Fibroblast of mammary gland (primary cell): Measurements from ENCODE around the gene PRSS53.
A peak's percentile ranks its signal among the peaks of the same experiment; 100 is the strongest.

Source experiments
- DNase-seq: peaks from one replicate; pipeline ENCODE4 v3.0.0-alpha.2; 2010; ENCODE audit warnings: low read depth
- H3K4me3 ChIP-seq: 2 replicates; pipeline ENCODE4 v1.5.1; 2011; ENCODE audit warnings: low read depth, mild to moderate bottlenecking, low read length, moderate library complexity; ENCODE audit not compliant: control insufficient read depth
- TF ChIP-seq, protein P1 (sequence below): conservative IDR thresholded peaks from 2 replicates; pipeline ENCODE4 v1.5.1; 2011; ENCODE audit warnings: low read depth, low read length, inconsistent platforms; ENCODE audit not compliant: control insufficient read depth, insufficient read depth

Gene PRSS53

DNA sequence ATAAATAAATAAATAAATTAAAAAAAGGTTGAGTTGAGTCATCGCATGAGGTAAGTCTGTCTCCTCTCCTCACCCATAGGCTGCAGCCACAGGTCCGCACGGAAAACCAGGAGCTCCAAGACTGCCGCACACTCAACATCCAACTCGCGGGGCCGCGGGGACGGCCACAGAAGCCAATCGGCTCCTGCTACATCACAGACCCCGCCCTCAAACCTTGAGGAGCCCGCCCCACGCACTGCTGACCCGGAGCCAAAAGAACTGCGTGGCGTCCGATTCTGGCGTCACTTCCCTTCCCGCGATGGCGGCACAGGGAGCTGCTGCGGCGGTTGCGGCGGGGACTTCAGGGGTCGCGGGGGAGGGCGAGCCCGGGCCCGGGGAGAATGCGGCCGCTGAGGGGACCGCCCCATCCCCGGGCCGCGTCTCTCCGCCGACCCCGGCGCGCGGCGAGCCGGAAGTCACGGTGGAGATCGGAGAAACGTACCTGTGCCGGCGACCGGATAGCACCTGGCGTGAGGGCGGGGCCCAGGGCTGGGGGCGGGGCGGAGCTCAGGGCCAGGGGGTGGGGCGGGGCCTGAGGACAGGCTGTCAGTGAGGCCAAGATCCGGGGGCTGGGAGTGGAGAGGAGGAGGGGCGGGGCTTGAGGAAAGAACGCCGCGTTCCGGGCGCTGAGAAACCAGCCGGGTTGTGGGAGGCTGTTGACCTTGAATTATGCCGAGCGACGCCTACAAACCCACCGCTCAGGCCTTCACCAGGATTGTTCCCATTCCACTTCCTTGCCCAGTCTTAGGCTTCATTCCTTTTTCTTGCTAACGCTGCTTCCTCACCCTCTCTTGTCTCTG is 28.9 kb upstream of the PRSS53 start, which contains the start of gene KAT8:
Gene KAT8 (plus strand): TSS at position 281 of the 839 bp plus-strand sequence. CDS start 18 bp downstream, at position 299.
- TF ChIP-seq, protein P1, sequence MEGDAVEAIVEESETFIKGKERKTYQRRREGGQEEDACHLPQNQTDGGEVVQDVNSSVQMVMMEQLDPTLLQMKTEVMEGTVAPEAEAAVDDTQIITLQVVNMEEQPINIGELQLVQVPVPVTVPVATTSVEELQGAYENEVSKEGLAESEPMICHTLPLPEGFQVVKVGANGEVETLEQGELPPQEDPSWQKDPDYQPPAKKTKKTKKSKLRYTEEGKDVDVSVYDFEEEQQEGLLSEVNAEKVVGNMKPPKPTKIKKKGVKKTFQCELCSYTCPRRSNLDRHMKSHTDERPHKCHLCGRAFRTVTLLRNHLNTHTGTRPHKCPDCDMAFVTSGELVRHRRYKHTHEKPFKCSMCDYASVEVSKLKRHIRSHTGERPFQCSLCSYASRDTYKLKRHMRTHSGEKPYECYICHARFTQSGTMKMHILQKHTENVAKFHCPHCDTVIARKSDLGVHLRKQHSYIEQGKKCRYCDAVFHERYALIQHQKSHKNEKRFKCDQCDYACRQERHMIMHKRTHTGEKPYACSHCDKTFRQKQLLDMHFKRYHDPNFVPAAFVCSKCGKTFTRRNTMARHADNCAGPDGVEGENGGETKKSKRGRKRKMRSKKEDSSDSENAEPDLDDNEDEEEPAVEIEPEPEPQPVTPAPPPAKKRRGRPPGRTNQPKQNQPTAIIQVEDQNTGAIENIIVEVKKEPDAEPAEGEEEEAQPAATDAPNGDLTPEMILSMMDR, result no peak
- DNase-seq, result peak; percentile 97

DNA sequence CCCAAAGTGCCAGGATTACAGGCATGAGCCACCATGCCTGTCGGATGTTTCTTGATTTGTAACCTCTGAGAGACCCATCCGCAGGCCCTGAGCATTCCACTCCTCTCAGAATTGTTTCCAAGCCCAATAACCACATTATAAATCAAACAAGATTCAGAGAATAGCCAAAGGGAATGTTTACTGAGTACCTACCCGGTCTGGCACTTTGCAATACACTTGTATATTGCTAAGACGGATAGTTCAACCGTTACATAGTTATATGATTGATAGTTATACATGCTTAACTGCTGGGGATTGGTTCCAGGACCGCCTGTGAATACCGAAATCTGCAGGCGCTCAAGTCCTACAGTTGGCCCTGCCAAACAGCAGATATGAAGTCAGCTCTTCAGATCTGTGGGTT is 25.7 kb upstream of the PRSS53 start:
- no peak overlapping the region for H3K4me3 ChIP-seq
- TF ChIP-seq, protein P1, result no peak
- peak; percentile 24 for DNase-seq

More for the DNA sequence above, 28.9 kb upstream of the PRSS53 start, which contains the start of gene KAT8:
- peak within 1 kb of the TSS; percentile 87 for H3K4me3 ChIP-seq

DNA sequence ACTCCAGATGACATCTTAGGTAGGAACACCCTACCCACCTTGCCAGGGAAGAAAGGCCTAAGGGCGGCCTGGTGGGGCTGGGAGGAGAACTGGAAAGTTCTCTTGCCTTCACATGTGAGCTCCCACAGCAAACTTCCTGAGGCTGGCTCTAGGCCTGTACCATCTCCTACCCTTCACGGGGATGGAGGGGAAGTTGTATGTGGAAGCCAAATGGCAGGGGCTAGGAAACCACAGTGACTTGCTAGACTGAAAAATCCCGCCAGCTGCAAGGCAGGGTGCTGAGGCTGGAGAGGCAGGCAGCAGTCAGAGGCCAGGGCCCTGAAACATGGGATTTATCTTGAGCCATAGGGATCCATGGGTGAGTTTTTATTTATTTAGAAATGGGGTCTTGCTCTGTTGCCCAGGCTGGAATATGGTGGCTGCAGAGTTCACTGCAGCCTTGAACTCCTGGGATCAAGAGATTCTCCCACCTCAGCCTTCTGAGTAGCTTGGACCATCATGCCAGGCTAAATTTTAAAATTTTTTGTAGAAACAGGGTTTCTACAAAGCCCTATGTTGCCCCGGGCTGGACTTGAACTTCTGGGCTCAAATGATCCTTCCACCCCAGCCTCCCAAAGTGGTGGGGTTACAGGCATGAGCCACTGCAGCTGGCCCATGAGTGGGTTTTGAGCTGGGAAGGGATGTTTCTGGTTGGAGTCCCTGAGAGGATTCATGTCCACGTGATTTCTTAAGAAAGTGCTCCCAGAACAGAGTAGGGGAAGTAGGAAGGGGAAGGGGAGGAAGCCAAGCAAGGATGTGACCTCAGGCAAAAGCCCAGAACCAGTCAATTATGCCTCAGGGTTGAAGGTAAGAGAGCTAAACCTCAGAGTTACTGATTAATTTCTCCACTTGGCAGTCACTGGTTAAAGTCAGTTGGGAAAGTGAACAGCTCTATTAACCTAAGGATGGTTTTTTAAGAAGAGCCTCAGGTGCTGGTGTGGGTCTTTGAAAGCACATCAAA is 24.7 kb upstream of the PRSS53 start:
- TF ChIP-seq, protein P1, result no peak
- no peak overlapping the region for H3K4me3 ChIP-seq
- DNase-seq, result no peak

DNA sequence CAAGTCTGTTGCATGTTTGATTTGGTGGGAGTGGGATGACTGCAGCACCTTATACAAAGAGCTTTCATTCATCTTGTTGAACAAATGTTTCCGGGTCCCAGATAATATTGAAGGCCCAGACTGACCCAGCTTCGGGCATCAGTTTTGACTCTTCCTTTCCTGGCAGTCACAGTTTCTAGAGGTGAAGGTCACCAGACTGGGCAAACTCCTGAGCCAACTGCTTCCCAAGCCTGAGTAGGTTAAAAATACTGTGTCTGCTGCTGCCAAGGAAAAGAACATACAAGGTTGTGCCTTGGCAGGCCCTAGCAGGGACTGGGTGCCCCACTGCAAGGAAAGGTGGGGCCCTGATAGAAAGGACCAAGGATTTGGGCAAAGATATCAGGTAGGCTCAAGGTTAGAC is 24.0 kb upstream of the PRSS53 start:
- H3K4me3 ChIP-seq, result no peak overlapping the region
- TF ChIP-seq, protein P1, result no peak
- no peak for DNase-seq

DNA sequence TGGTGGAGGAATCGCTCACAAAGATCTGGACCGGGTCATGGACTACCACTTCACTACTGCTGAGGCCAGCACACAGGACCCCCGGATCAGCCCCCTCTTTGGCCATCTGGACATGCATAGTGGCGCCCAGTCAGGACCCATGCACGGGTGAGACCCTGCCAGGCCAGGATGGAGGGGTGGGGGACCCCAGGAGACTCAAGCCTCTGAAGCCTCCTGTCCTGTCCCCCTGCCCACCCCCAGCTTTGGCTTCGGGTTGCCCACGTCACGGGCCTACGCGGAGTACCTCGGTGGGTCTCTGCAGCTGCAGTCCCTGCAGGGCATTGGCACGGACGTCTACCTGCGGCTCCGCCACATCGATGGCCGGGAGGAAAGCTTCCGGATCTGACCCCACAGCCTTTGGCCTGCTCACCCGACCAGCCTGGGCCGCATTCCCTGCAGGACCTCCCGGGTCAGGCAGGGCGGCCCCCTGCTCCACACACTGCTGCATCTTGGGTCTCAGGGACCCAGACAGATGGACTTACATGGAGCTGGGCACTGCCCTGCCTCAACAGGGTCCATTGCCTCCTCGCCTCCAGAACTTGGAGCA is 23.2 kb upstream of the PRSS53 start:
- no peak for DNase-seq
- TF ChIP-seq, protein P1, result no peak
- no peak overlapping the region for H3K4me3 ChIP-seq
